ENCODE measurements around the gene ZNF462.

The ZNF462 gene

GRCh38 chr9:107059220-107059619 is 196.3 kb downstream of the ZNF462 start:
- DNase-seq (ENCODE audit: low read depth), result no peak

DNA sequence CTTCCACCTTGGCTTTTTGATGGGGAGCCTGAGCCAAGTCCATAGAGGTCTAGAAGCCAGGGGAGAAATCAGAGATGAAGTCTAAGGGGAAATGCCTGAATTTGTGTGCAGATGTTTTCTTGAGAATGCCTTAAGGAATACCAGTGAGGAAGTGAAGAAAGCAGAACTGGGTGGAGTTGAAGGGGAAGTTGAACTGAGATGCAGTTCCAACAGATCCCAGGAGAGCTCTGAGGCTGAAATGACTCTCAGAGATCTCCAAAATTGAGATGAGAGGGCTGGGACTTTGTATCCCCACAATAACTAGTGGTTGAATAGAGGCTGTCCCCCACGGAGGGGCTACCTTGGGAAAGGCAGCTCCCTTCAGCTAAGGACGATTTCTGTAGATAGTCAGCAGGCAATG is 197.1 kb downstream of the ZNF462 start:
- DNase-seq (ENCODE audit: low read depth), result no peak

All from iris pigment epithelial cell (primary cell).